CD4-positive, alpha-beta T cell (primary cell): ENCODE data around the gene CFAP99. TPM values are rescaled to one million over a fixed set of nuclear protein-coding genes. Genes with fewer than 3 reads are reported as not detected.

Experiments used
- ATAC-seq: fragments of 200-7000 bp; cut with Tn5 transposase; one replicate; pipeline ENCODE4 v1.10.0; 2022; ENCODE audit warnings: mild to moderate bottlenecking; ENCODE audit not compliant: poor library complexity
- CTCF ChIA-PET: fragments of 350-600 bp; sonication (Branson Sonifier 250); formaldehyde crosslinking; loops from one replicate; lab custom pipeline; 2021; ENCODE audit warnings: antibody characterized with exemption, inconsistent platforms; lab: Charles Lee
- POLR2A ChIA-PET: fragments of 350-600 bp; sonication (Branson Sonifier 250); formaldehyde crosslinking; loops from one replicate; lab custom pipeline; 2021; ENCODE audit warnings: antibody characterized with exemption, inconsistent platforms; lab: Charles Lee
- DNase-seq, 14 experiments: peaks; one replicate each; pipeline ENCODE4 v3.0.0-alpha.2; 2013 to 2020; ENCODE audit warnings: mixed read lengths in 2 of 14
- H3K27ac ChIP-seq, 2 donors: one replicate each; pipeline versions ENCODE4 v1.5.1 to v1.7.0; 2013; ENCODE audit warnings: low read length in 2 of 2, low read depth in 1 of 2, mild to moderate bottlenecking in 1 of 2
- H3K27me3 ChIP-seq, 2 experiments: 1 replicate in 1 of 2; 2 replicates in 1 of 2; pipeline versions ENCODE4 v1.6.1 to v1.7.0; 2013; ENCODE audit warnings: low read length in 2 of 2, control low read depth in 1 of 2, mild to moderate bottlenecking in 1 of 2, moderate library complexity in 1 of 2; ENCODE audit not compliant: insufficient read depth in 2 of 2, control insufficient read depth in 1 of 2
- H3K36me3 ChIP-seq: one replicate; pipeline ENCODE4 v1.6.1; 2013; ENCODE audit warnings: low read length, control low read depth; ENCODE audit not compliant: insufficient read depth
- H3K4me1 ChIP-seq: one replicate; pipeline ENCODE4 v1.6.1; 2013; ENCODE audit warnings: low read length, control low read depth; ENCODE audit not compliant: insufficient read depth
- H3K4me3 ChIP-seq: one replicate; pipeline ENCODE4 v1.5.1; 2013; ENCODE audit warnings: mild to moderate bottlenecking, low read length, moderate library complexity
- H3K9me3 ChIP-seq, 2 experiments: 1 replicate in 1 of 2; 2 replicates in 1 of 2; pipeline versions ENCODE4 v1.6.1 to v1.7.0; 2013; ENCODE audit warnings: low read length in 2 of 2, mild to moderate bottlenecking in 2 of 2, control low read depth in 1 of 2, moderate library complexity in 1 of 2; ENCODE audit not compliant: control insufficient read depth in 1 of 2, insufficient read depth in 1 of 2
- H3K27ac Mint-ChIP-seq: one replicate; pipeline ENCODE4 v1.8.0; 2020; ENCODE audit warnings: mixed read lengths
- H3K27me3 Mint-ChIP-seq: one replicate; pipeline ENCODE4 v1.8.0; 2021; ENCODE audit warnings: mixed read lengths
- H3K36me3 Mint-ChIP-seq: one replicate; pipeline ENCODE4 v1.8.0; 2021; ENCODE audit warnings: low read depth, mixed read lengths
- H3K4me1 Mint-ChIP-seq: one replicate; pipeline ENCODE4 v1.8.0; 2021; ENCODE audit warnings: low read depth, mixed read lengths
- H3K4me3 Mint-ChIP-seq: one replicate; pipeline ENCODE4 v1.8.0; 2020; ENCODE audit warnings: mild to moderate bottlenecking, mixed read lengths
- H3K9me3 Mint-ChIP-seq: one replicate; pipeline ENCODE4 v1.8.0; 2020; ENCODE audit warnings: mixed read lengths
- intact Hi-C, 2 experiments: fragments of 100-400 bp; cut with DNase I in 1 of 2; cut with micrococcal nuclease in 1 of 2; formaldehyde crosslinking; loops; one replicate each; pipeline versions ENCODE4 v1.15.1 to v1.9.0; 2023 to 2025; cut with DNase I, micrococcal nuclease
- total RNA-seq, 174 experiments: library from RNA in 2 of 174; stranded (reverse) in 2 of 174; gene quantifications; one replicate each; pipeline ENCODE4 v1.2.3 and lab custom pipeline; 2021 to 2026
- TF ChIP-seq, protein P1 (sequence below): fragments of 200-600 bp; IDR thresholded peaks from one replicate; pipeline ENCODE4 v1.8.0; 2022; ENCODE audit warnings: antibody characterized with exemption, mild to moderate bottlenecking

CFAP99 gene
- total RNA-seq, 2 experiments from 2014 or later: 0.17 TPM; not detected in 1

DNA sequence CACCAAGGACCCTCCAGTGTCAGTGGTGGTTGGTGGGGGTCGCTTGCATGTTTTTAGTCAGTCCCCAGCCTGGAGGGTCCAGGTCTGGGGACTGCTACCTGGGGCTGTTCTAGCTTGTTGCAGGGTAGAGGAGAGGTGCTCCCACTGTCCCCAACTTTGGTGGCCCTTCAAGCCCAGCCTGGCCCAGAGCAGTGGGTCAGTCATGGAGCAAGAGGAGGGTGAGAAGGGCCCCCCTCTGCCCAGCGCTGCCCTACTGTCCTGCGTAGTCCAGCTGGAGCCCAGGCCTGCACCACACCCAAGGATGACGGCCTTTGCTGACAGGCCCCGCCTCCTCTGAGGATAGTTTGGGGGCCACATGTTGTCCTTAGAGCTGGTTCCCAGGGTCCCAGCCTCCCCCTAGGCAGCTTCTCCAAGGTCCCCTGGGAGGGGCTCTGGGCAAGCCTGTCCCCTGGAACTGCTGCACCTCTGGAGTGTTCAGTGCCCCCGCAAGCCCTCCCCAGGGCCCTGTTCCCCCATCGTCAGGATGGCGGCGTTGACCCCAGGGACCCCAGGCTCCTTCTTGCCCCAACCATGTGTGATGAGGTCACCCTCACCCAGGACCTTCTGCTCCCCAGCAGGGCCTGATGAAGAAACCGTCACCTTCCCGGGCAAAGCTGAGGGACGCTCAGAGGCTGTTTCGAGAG, 6.8 kb downstream of the CFAP99 start:
- intact Hi-C loops: no loop called here
- no peak overlapping the region for H3K4me3 Mint-ChIP-seq
- no peaks in the 10 kb centered on the region for H3K9me3 Mint-ChIP-seq
- Histone ChIP-seq H3K27ac (no peak overlapping the region), H3K4me3 (no peak overlapping the region), H3K36me3 (no peaks in the 10 kb centered on the region), H3K9me3 (no peaks in the 10 kb centered on the region), H3K27me3 (peaks cover 0 to 5% of the 10 kb centered on the region in 2 experiments), H3K4me1 (no peaks in the 10 kb centered on the region)
- no peak overlapping the region for H3K27ac Mint-ChIP-seq
- TF ChIP-seq, protein P1, sequence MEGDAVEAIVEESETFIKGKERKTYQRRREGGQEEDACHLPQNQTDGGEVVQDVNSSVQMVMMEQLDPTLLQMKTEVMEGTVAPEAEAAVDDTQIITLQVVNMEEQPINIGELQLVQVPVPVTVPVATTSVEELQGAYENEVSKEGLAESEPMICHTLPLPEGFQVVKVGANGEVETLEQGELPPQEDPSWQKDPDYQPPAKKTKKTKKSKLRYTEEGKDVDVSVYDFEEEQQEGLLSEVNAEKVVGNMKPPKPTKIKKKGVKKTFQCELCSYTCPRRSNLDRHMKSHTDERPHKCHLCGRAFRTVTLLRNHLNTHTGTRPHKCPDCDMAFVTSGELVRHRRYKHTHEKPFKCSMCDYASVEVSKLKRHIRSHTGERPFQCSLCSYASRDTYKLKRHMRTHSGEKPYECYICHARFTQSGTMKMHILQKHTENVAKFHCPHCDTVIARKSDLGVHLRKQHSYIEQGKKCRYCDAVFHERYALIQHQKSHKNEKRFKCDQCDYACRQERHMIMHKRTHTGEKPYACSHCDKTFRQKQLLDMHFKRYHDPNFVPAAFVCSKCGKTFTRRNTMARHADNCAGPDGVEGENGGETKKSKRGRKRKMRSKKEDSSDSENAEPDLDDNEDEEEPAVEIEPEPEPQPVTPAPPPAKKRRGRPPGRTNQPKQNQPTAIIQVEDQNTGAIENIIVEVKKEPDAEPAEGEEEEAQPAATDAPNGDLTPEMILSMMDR: no peak
- POLR2A ChIA-PET: no interaction called here
- H3K36me3 Mint-ChIP-seq: no peaks in the 10 kb centered on the region
- H3K4me1 Mint-ChIP-seq: no peaks in the 10 kb centered on the region
- CTCF ChIA-PET: no interaction called here
- H3K27me3 Mint-ChIP-seq: peaks cover 27% of the 10 kb centered on the region
- DNase-seq (no peak), ATAC-seq (no peak)

DNA sequence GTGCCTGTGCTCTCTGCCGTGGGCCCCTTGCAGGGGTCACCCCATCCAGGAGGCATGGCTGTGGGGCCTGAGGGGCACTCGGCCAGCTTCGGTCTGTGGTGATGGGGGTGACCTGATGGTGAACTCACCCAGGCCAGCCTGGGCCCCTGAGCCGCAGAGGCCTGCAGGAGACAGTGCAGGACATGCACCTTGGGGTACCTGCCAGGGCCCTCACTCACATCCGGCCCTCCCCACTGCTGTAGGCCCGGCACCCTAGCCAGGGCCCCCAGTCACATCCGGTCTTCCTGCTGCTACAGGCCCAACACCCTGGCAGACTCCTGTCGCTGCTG, 7.3 kb downstream of the CFAP99 start:
- DNase-seq (no peak), ATAC-seq (no peak)
- CTCF ChIA-PET: no interaction called here
- Histone ChIP-seq H3K4me1 (no peaks in the 10 kb centered on the region), H3K9me3 (no peaks in the 10 kb centered on the region), H3K27ac (no peak overlapping the region), H3K27me3 (peaks cover 0 to under 1% of the 10 kb centered on the region in 2 experiments), H3K4me3 (no peak overlapping the region), H3K36me3 (no peaks in the 10 kb centered on the region)
- Mint-ChIP-seq H3K36me3 (no peaks in the 10 kb centered on the region), H3K4me1 (no peaks in the 10 kb centered on the region), H3K9me3 (no peaks in the 10 kb centered on the region), H3K27ac (no peak overlapping the region), H3K4me3 (no peak overlapping the region), H3K27me3 (peaks cover 22% of the 10 kb centered on the region)
- intact Hi-C loops: no loop called here
- TF ChIP-seq, protein P1: no peak
- POLR2A ChIA-PET: no interaction called here

DNA sequence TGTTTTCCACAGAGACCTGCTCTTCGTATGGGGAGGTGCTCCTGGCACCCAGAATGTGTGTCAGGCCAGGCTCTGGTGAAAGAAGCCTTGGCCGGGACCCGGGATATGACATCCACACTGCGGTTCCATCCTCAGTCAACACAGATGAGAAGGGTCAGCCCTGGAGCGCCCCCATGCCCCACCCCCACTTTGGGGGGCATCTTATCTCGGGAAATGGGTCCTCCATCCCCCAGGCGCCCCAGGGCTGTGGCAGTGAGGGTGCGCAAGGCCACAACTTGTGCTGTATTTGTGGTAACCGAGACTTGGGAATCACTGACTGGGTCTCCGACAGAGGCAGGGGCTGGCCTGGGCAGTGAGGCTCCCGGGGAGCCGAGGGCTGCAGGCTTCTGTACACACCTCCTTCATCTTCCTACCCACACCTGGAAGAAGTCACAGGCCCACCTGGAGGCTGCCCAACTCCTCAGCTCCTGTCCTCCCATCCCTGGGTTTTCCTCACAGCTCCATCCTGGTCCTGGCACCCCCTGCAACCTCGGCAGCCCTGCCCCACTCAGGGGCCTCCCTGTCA, 8.0 kb downstream of the CFAP99 start:
- TF ChIP-seq, protein P1: no peak
- Histone ChIP-seq H3K27ac (no peak overlapping the region), H3K36me3 (no peaks in the 10 kb centered on the region), H3K4me3 (no peak overlapping the region), H3K27me3 (no peaks in the 10 kb centered on the region), H3K4me1 (no peaks in the 10 kb centered on the region), H3K9me3 (no peaks in the 10 kb centered on the region)
- ATAC-seq (no peak), DNase-seq (no peak)
- Mint-ChIP-seq H3K27ac (no peak overlapping the region), H3K4me1 (no peaks in the 10 kb centered on the region), H3K36me3 (no peaks in the 10 kb centered on the region), H3K4me3 (no peak overlapping the region), H3K27me3 (peaks cover 18% of the 10 kb centered on the region), H3K9me3 (no peaks in the 10 kb centered on the region)
- intact Hi-C loops: no loop called here
- ChIA-PET CTCF (interaction anchor here (1.1 to 1.2 kb wide), 2 partner anchors 8 to 15 kb away, joined by 3 read pairs; partner anchors contain the start of genes CFAP99 and ZFYVE28), POLR2A (no interaction called here)
